GM12878 (cell line): ENCODE data around the gene LRRC30. TPM values are rescaled to one million over a fixed set of nuclear protein-coding genes. Genes with fewer than 3 reads are reported as not detected.

Experiments
- ATAC-seq: fragments of 200-7000 bp; cut with Tn5 transposase; 3 replicates; pipeline ENCODE4 v1.9.1; 2020; ENCODE audit warnings: mild to moderate bottlenecking, moderate library complexity
- BruUV-seq: library from RNA; stranded (reverse); fragments of 400-500 nt; replicated peaks from 2 replicates; lab custom pipeline; 2021; lab: Mats Ljungman, UMichigan
- CTCF ChIA-PET: fragments of 300-600 bp; sonication (Branson Sonifier 250); formaldehyde crosslinking; extraction: SDS; loops from one replicate; lab custom pipeline; 2021; ENCODE audit warnings: inconsistent platforms; lab: Yijun Ruan, JAX
- POLR2A ChIA-PET: fragments of 350-600 bp; formaldehyde crosslinking; extraction: SDS; loops from one replicate; lab custom pipeline; 2021; ENCODE audit warnings: inconsistent platforms; lab: Charles Lee
- RAD21 ChIA-PET: fragments of 300-600 bp; sonication (Branson Sonifier 250); formaldehyde crosslinking; loops from one replicate; lab custom pipeline; 2023; ENCODE audit warnings: antibody characterized with exemption; ENCODE audit not compliant: unreplicated experiment; lab: Charles Lee
- SMC1A ChIA-PET: fragments of 300-600 bp; sonication (Branson Sonifier 250); formaldehyde crosslinking; loops from one replicate; lab custom pipeline; 2023; ENCODE audit not compliant: unreplicated experiment, uncharacterized antibody; lab: Charles Lee
- DNase-seq: peaks from one replicate; pipeline ENCODE4 v3.0.0-alpha.2; 2011; ENCODE audit warnings: low read depth, low spot score
- FAIRE-seq: peaks from 3 replicates; lab custom pipeline; 2011; peaks lifted over from hg19 to GRCh38; lab: Jason Lieb, UNC
- H2AFZ ChIP-seq: 2 replicates; pipeline ENCODE4 v1.6.0; 2011; ENCODE audit warnings: low read depth, low read length, control low read depth; ENCODE audit not compliant: control insufficient read depth
- H3K27ac ChIP-seq: 2 replicates; pipeline ENCODE4 v1.5.1; 2011; ENCODE audit warnings: control low read depth; ENCODE audit not compliant: control insufficient read depth, insufficient read depth
- H3K27me3 ChIP-seq, 2 experiments: replicated peaks in 1 of 2; 2 replicates each; pipeline versions ENCODE4 v1.6.0 to v1.6.1; 2011; ENCODE audit warnings: low read length in 1 of 2; ENCODE audit not compliant: control insufficient read depth in 2 of 2, insufficient read depth in 2 of 2
- H3K36me3 ChIP-seq, 2 experiments: 2 replicates each; pipeline ENCODE4 v1.5.1; 2011; ENCODE audit warnings: low read length in 1 of 2; ENCODE audit not compliant: control insufficient read depth in 2 of 2, insufficient read depth in 2 of 2
- H3K4me1 ChIP-seq: 2 replicates; pipeline ENCODE4 v1.6.1; 2011; ENCODE audit warnings: mild to moderate bottlenecking, low read length, moderate library complexity, mixed read lengths; ENCODE audit not compliant: control insufficient read depth, insufficient read depth
- H3K4me2 ChIP-seq: 2 replicates; pipeline ENCODE4 v1.6.0; 2011; ENCODE audit warnings: control low read depth; ENCODE audit not compliant: control insufficient read depth, insufficient read depth
- H3K4me3 ChIP-seq: fragments of 200-600 bp; sonication (generic); 2 replicates; pipeline ENCODE4 v1.5.1; 2016
- H3K79me2 ChIP-seq: 2 replicates; pipeline ENCODE4 v1.6.0; 2011; ENCODE audit warnings: low read length; ENCODE audit not compliant: control insufficient read depth, insufficient read depth
- H3K9ac ChIP-seq: 2 replicates; pipeline ENCODE4 v1.8.0; 2011; ENCODE audit warnings: low read length, control low read depth, mixed read lengths; ENCODE audit not compliant: control insufficient read depth, insufficient read depth
- H3K9me3 ChIP-seq: replicated peaks from 3 replicates; pipeline ENCODE4 v1.5.1; 2011; ENCODE audit warnings: mild to moderate bottlenecking, low read length; ENCODE audit not compliant: control insufficient read depth, insufficient read depth
- H4K20me1 ChIP-seq: 2 replicates; pipeline ENCODE4 v1.6.0; 2011; ENCODE audit not compliant: control insufficient read depth, insufficient read depth
- EZH2 ChIP-seq: IDR thresholded peaks from 2 replicates; pipeline ENCODE4 v1.6.1; 2012; ENCODE audit warnings: low read depth, mild to moderate bottlenecking, control low read depth, inconsistent platforms, low read length, borderline replicate concordance; ENCODE audit not compliant: control insufficient read depth
- GATAD2B ChIP-seq: fragments of 450-650 bp; conservative IDR thresholded peaks from 2 replicates; pipeline ENCODE4 v1.6.1; 2017; ENCODE audit warnings: low read depth, mild to moderate bottlenecking, moderate library complexity
- LARP7 ChIP-seq: fragments of 450-650 bp; IDR thresholded peaks from 2 replicates; pipeline ENCODE4 v1.6.1; 2017; ENCODE audit warnings: mild to moderate bottlenecking
- TAF1 ChIP-seq: IDR thresholded peaks from 2 replicates; pipeline ENCODE4 v1.6.1; 2011; ENCODE audit warnings: mild to moderate bottlenecking, low read depth, low read length, borderline replicate concordance
- TCF7 ChIP-seq: IDR thresholded peaks from 2 replicates; pipeline ENCODE4 v1.6.1; 2014; ENCODE audit warnings: antibody characterized with exemption, borderline replicate concordance
- ZNF274 ChIP-seq: IDR thresholded peaks from one replicate; pipeline ENCODE4 v1.8.0; 2011; ENCODE audit not compliant: insufficient read length, insufficient read depth
- WGBS: methylation state at CpG from one replicate; pipeline ENCODE4 v1.1.6; 2016; ENCODE audit warnings: low lambda C conversion rate; ENCODE audit not compliant: insufficient replicate concordance, insufficient coverage; ENCODE audit errors: missing lambda C conversion rate; 5-methylcytosine and 5-hydroxymethylcytosine counted together
- in situ Hi-C: fragments of 300-500 bp; cut with MboI; formaldehyde crosslinking; loops from 9 replicates; pipeline ENCODE4 v1.14.3; 2018; ENCODE audit warnings: mixed read lengths
- intact Hi-C: fragments of 100-400 bp; cut with micrococcal nuclease; formaldehyde crosslinking; loops from one replicate; pipeline ENCODE4 v1.14.2; 2022; ENCODE audit not compliant: unreplicated experiment
- polyA plus RNA-seq, 11 experiments: library from polyadenylated mRNA; depleted of rRNA in 4 of 11; unstranded in 6 of 11; stranded (reverse) in 5 of 11; fragments of >200 nt; fragmentation: Nextera tagmentation in 4 of 11; fragmentation: Illumina TruSeq in 1 of 11; extraction: Ambion mirVana in 4 of 11; extraction: Trizol in 1 of 11; gene quantifications; 1 replicate in 1 of 11; 2 replicates in 10 of 11; pipeline versions ENCODE4 v1.2.1 to v1.2.3, GENCODE V29; 2011 to 2016; ENCODE audit warnings: inconsistent platforms in 2 of 11, missing spikeins in 2 of 11, low read depth in 1 of 11
- total RNA-seq, 4 experiments: library from RNA; depleted of rRNA in 3 of 4; stranded (reverse); fragments of >200 nt in 3 of 4; fragmentation: Illumina TruSeq in 1 of 4; extraction: Trizol in 1 of 4; gene quantifications; 2 replicates each; pipeline versions ENCODE4 v1.2.1 to v1.2.3, GENCODE V29; 2013 to 2021
- TF ChIP-seq, protein P1 (sequence below): fragments of 150-350 bp; IDR thresholded peaks from 2 replicates; pipeline ENCODE4 v1.6.1; 2014; ENCODE audit warnings: mild to moderate bottlenecking, low read depth, low read length
- TF ChIP-seq, protein P2 (sequence below): IDR thresholded peaks from 2 replicates; pipeline ENCODE4 v1.6.1; 2011; ENCODE audit warnings: mild to moderate bottlenecking, low read depth, low read length, moderate library complexity; ENCODE audit not compliant: insufficient replicate concordance
- TF ChIP-seq, protein P3 (sequence below): IDR thresholded peaks from 2 replicates; pipeline ENCODE4 v1.6.1; 2011; ENCODE audit warnings: low read depth, mild to moderate bottlenecking, low read length, moderate library complexity, borderline replicate concordance; ENCODE audit errors: extremely low read depth

LRRC30 gene
- total and polyA plus RNA-seq, 10 of the 15 experiments (the other 5 are each of a cell fraction or from before 2014, with no cell fraction given): not detected

DNA sequence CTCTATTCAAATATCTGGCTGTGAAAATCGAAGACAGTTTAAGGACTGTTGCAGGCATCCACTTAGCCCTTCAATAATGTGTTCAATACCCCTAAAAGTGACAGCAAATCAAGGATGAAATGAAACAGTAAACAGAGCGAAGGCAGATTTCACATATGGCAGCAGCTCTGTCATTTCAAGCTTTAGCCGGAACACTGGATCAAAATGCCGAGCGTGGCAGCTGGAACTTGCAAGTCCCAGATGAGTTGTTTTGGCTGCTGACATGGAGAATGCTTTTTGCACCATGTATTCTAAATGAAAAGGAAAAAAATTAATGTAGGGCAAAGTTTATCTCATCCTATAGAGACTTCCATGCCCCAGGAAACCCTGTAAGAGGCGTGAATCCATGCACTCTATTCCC is 18.0 kb downstream of the LRRC30 start:
- Histone ChIP-seq H3K9me3 (no peaks in the 10 kb centered on the region), H3K27me3 (no peaks in the 10 kb centered on the region), H3K36me3 (no peaks in the 10 kb centered on the region), H3K9ac (no peak overlapping the region), H3K79me2 (no peaks in the 10 kb centered on the region), H3K4me1 (no peaks in the 10 kb centered on the region), H3K4me3 (no peak overlapping the region), H3K4me2 (no peak overlapping the region), H3K27ac (no peak overlapping the region), H2AFZ (no peak overlapping the region), H4K20me1 (no peaks in the 10 kb centered on the region)
- FAIRE-seq: no peak
- no peak for TF ChIP-seq GATAD2B
- no peak for TF ChIP-seq EZH2
- TF ChIP-seq TCF7: no peak
- no peak for TF ChIP-seq LARP7
- TF ChIP-seq, protein P1, sequence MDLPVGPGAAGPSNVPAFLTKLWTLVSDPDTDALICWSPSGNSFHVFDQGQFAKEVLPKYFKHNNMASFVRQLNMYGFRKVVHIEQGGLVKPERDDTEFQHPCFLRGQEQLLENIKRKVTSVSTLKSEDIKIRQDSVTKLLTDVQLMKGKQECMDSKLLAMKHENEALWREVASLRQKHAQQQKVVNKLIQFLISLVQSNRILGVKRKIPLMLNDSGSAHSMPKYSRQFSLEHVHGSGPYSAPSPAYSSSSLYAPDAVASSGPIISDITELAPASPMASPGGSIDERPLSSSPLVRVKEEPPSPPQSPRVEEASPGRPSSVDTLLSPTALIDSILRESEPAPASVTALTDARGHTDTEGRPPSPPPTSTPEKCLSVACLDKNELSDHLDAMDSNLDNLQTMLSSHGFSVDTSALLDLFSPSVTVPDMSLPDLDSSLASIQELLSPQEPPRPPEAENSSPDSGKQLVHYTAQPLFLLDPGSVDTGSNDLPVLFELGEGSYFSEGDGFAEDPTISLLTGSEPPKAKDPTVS: no peak
- TF ChIP-seq, protein P2, sequence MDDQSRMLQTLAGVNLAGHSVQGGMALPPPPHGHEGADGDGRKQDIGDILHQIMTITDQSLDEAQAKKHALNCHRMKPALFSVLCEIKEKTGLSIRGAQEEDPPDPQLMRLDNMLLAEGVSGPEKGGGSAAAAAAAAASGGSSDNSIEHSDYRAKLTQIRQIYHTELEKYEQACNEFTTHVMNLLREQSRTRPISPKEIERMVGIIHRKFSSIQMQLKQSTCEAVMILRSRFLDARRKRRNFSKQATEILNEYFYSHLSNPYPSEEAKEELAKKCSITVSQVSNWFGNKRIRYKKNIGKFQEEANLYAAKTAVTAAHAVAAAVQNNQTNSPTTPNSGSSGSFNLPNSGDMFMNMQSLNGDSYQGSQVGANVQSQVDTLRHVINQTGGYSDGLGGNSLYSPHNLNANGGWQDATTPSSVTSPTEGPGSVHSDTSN: no peak
- TF ChIP-seq, protein P3, sequence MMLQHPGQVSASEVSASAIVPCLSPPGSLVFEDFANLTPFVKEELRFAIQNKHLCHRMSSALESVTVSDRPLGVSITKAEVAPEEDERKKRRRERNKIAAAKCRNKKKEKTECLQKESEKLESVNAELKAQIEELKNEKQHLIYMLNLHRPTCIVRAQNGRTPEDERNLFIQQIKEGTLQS: no peak
- no peak for TF ChIP-seq ZNF274
- no peak for TF ChIP-seq TAF1
- no peak for ATAC-seq
- DNase-seq: no peak
- RAD21 ChIA-PET: no interaction called here
- BruUV-seq: no TSS peak
- 38% methylated on average over 6 of the region's 6 CpGs for WGBS
- in situ Hi-C loops: no loop called here
- intact Hi-C loops: no loop called here
- CTCF ChIA-PET: no interaction called here
- SMC1A ChIA-PET: no interaction called here
- POLR2A ChIA-PET: no interaction called here
